GM18511 (cell line): Measurements from ENCODE around the gene C16orf86.

ENCODE experiments used
- ATAC-seq: cut with Tn5 transposase; IDR thresholded peaks from one replicate; pipeline ENCODE4 v1.9.1; 2021; ENCODE audit warnings: mild to moderate bottlenecking, moderate library complexity; ENCODE audit not compliant: unreplicated experiment

The C16orf86 gene

GRCh38 chr16:67666032-67666551, 522 bp upstream of the C16orf86 start:
- ATAC-seq: no peak

DNA sequence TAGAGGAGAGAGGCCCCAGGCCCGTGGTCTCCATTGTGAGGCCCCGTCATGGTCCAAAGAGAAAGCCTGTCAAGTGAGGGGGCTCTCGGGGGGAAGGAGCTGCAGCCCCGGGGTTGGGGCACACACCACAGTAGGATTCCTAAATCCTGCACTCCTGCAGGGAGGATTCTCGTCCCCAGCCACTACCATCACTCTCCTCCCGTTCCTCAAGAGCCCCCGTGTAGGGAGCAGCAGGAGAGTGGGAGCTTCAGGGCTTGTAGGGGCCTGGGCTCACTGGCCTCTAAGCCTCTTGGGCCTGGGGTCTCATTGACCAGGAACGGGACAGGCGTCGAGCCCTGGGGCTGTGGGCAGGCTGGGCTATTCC, 821 bp downstream of the C16orf86 start:
- ATAC-seq: no peak

DNA sequence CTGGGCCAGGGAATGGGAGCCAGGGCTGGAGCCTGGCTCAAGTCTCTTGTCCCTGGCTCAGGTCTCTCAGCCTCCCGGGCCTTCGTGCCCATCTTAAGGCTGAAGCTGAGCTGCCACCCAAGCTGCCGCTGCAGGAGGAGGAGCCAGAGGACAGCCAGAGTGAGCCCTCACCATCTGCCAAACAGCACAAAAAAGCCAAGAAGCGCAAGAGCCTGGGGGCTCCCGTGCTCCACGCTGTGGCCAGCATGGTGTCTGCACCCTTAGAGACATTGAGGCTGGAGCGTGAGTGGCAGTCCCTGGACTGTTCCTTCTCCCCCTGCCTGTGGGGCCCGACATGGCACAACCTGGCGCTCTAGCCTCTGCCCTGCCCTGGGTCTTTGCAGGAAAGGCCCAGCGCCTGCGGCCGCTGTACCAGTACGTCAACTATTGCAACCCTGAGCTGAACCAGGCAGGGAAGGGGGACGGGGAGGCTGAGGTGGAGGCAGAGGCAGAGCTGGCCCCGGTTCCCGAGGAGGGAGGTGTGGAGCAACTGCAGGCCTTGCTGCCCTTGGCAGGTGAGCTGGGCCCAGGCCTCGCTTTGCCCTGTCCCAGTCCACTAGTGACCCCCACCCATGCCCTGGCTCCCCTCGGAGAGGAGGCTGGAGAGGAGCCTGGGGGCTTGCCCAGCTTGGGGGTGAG, 1.3 kb downstream of the C16orf86 start:
- peak; percentile 82 for ATAC-seq

GRCh38 chr16:67668495-67669157, 2.0 kb downstream of the C16orf86 start:
- ATAC-seq: no peak

- ATAC-seq: no peak
These were observed 3.0 kb downstream of the C16orf86 start for GRCh38 chr16:67669499-67670101.

DNA sequence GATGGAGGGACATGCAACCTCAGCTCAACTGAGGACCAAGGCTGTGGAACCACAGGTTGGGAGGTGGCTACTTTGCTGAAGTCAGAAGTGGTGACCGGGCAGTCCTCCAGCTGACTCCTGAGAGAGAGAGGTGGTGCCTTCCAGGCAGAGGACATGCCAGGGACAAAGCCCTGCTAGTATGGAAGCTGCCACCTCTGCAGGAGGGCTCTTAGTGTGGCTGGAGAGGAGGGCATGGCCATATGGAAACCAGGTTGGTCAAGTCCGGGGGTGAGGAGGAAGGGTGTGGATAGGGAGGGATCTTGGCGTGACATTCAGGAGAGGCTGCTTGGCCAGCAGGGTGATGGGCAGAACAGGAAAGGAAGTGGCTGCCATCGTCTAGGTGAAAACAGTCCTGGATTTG, 5.7 kb downstream of the C16orf86 start:
- no peak for ATAC-seq

DNA sequence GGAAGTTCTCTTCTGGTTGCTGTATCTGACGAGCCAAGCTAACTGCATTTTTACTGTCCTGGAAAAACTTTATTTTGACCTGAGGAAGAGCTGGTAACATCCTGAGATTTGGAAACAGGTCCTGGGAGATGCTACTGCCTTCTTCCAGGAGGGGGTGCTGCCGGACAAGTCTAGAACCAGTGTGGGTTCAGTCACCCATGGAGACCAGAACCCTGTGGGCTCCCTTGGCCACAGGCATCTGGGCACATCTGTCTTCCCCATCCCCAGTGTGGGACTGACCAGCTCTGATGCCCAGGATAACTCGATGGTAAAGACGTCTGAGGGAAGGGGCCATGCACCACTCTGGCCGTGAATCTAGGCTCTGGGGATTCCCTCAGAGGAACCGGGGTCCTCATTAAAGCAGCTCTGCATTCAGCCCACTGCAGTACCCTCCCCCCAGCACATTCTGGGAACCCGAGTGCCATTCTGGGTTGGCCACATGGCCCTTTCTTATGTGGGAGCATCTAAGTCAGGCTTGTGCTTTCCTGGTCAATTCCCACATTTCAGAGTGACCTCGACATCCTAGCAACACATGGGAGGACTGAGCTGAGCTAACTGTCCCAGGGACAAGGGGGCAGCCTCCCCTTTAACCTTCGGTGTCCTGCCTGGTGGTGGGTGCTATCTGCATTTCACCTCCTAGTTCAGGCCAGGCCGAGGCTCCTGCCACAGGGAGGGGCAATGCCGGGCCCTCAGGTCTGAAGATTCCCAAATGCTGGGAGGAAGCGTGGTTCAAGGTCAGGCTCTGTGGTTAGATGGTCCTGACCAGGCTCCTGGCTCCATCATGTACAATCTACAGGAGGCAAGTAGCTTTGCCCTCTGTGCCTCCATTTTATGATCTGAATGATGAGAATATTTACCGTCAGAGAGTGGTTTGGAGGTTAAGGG, 6.4 kb downstream of the C16orf86 start:
- ATAC-seq: no peak

GRCh38 chr16:67673712-67674580, 7.3 kb downstream of the C16orf86 start:
- no peak for ATAC-seq

- ATAC-seq: no peak
These were observed 8.4 kb downstream of the C16orf86 start for GRCh38 chr16:67674851-67675578.

DNA sequence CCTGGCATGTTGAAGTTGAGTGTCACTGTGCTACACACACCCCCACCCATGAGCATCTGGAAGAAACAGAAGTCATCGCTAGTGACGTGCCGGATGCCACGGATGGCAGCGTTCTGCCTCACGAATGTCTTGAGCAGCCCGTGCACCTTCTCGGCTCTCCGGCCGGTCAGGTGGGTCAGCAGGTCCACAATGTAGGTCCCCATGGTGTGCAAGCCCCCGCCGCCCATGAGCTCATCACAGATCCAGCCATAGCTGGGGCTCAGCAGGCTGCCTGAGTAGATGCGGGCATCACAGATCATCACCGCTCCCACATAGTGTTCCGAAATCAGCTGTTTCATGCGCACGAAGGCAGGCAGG, 8.9 kb downstream of the C16orf86 start:
- no peak for ATAC-seq

- ATAC-seq: no peak
These were observed 9.4 kb downstream of the C16orf86 start for GRCh38 chr16:67675999-67676398.

- ATAC-seq: no peak
These were observed 9.9 kb downstream of the C16orf86 start for GRCh38 chr16:67676516-67676915.

DNA sequence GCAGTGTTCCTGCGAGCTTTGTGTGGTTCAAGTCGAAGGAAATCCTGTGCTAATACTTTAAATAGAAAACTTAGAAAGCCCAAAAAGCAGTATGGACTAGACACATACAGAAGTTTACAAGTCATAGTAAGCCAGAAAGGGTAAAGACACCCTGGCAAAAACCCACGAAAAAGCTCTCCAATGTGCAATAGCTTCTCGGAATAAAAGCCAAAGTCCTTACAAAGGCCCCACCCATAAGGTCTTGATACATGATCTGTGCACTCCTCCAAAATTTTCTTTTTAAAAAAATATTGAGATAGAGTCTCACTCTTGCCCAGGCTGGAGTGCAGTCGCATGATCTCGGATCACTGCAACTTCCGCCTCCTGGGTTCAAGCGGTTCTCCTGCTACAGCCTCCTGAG, 10.3 kb downstream of the C16orf86 start:
- ATAC-seq: no peak

GRCh38 chr16:67677712-67678111, 11.1 kb downstream of the C16orf86 start:
- ATAC-seq: no peak

DNA sequence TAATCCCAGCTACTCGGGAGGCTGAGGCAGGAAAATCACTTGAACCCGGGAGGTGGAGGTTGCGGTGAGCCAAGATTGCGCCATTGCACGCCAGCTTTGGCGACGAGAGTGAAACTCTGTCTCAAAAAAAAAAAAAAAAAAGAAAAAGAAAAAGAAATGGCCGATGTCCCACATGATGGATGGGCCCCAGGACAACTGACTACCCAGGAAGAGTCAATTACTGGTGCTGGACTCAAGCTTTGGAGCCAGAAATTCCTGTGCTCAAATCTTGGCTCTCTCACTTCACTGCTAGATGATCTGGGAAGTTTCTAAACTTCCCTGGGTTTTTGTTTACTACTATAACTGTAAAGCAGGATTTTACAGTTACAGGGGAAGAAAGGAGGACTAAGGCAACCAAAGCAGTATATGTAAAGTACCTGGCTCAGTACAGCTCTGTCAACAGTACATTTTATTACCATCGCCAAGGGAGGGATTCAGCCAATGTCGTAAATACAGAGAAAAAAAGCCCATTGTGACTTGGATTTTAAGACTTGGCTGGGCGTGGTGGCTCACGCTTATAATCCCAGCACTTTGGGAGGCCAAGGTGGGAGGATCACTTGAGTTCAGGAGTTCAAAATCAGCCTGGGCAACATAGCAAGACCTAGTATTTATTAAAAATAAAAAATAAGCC, 11.9 kb downstream of the C16orf86 start:
- ATAC-seq: no peak

- no peak for ATAC-seq
These were observed 13.6 kb downstream of the C16orf86 start for GRCh38 chr16:67679935-67680897.

DNA sequence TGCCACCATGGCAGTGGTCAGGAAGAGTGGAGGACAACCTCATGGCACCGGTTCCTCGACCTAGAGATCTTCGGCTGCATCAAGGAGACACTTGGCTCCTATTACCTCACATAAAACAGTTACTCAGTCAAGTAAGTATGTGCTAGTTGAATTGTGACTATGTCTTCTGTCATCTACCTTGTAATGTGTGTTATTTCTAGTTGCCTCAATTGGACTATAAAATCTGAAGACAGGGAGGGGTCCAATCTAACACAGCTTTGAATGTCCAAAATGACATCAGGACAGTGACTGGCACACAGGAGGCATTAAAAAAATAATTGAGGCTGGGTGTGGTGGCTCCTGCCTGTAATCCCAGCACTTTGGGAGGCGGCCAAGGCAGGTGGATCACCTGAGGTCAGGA, 17.2 kb downstream of the C16orf86 start:
- no peak for ATAC-seq
